IMR-90 (cell line): ENCODE measurements around the gene SNED1. TPM values are rescaled to one million over a fixed set of nuclear protein-coding genes. Genes with fewer than 3 reads are reported as not detected.

Experiments
- ATAC-seq: fragments of 200-7000 bp; cut with Tn5 transposase; 2 replicates; pipeline ENCODE4 v1.9.1; 2020; ENCODE audit warnings: low read depth, mild to moderate bottlenecking, moderate library complexity
- BruUV-seq: library from RNA; stranded (reverse); fragments of 400-500 nt; replicated peaks from 2 replicates; lab custom pipeline; 2021; lab: Mats Ljungman, UMichigan
- CTCF ChIA-PET: fragments of 300-600 bp; formaldehyde crosslinking; extraction: SDS; loops from one replicate; lab custom pipeline; 2021; ENCODE audit warnings: antibody characterized with exemption; lab: Yijun Ruan, JAX
- POLR2A ChIA-PET: fragments of 300-600 bp; sonication (Branson Sonifier 250); formaldehyde crosslinking; loops from one replicate; lab custom pipeline; 2022; ENCODE audit warnings: antibody characterized with exemption; ENCODE audit not compliant: unreplicated experiment; lab: Charles Lee
- DNase-seq: peaks from one replicate; pipeline ENCODE4 v3.0.0; 2013
- H2AFZ ChIP-seq: replicated peaks from 2 replicates; pipeline ENCODE3; 2013; ENCODE audit warnings: low read length, mild to moderate bottlenecking; ENCODE audit not compliant: poor library complexity
- H2AK5ac ChIP-seq: 2 replicates; pipeline ENCODE4 v1.6.1; 2013; ENCODE audit warnings: low read depth, low read length, inconsistent platforms
- H2AK9ac ChIP-seq: replicated peaks from 2 replicates; pipeline ENCODE3; 2013; ENCODE audit warnings: mild to moderate bottlenecking, low read depth, low read length, moderate library complexity; ENCODE audit not compliant: poor library complexity
- H2BK120ac ChIP-seq: 2 replicates; pipeline ENCODE4 v1.6.1; 2013; ENCODE audit warnings: low read depth, low read length, inconsistent platforms
- H2BK15ac ChIP-seq: 3 replicates; pipeline ENCODE4 v1.6.1; 2013; ENCODE audit warnings: low read depth, low read length, inconsistent platforms
- H2BK20ac ChIP-seq: 2 replicates; pipeline ENCODE4 v1.6.1; 2013; ENCODE audit warnings: low read depth, mild to moderate bottlenecking, inconsistent platforms, low read length, moderate library complexity
- H2BK5ac ChIP-seq: 2 replicates; pipeline ENCODE4 v1.6.1; 2013; ENCODE audit warnings: mild to moderate bottlenecking, low read depth, low read length, inconsistent platforms; ENCODE audit not compliant: poor library complexity, severe bottlenecking
- H3K14ac ChIP-seq: replicated peaks from 2 replicates; pipeline ENCODE4 v1.6.1; 2013; ENCODE audit warnings: low read depth, low read length, inconsistent platforms
- H3K18ac ChIP-seq: 2 replicates; pipeline ENCODE4 v1.6.1; 2013; ENCODE audit warnings: low read depth, low read length, control low read depth
- H3K23ac ChIP-seq: 2 replicates; pipeline ENCODE4 v1.6.1; 2013; ENCODE audit warnings: low read depth, low read length, inconsistent platforms
- H3K27ac ChIP-seq: 2 replicates; pipeline ENCODE4 v1.5.1; 2013; ENCODE audit warnings: mild to moderate bottlenecking, control low read depth, low read length; ENCODE audit not compliant: insufficient read depth
- H3K27me3 ChIP-seq: 2 replicates; pipeline ENCODE4 v1.6.1; 2013; ENCODE audit warnings: low read length; ENCODE audit not compliant: control insufficient read depth, insufficient read depth
- H3K36me3 ChIP-seq: 2 replicates; pipeline ENCODE4 v1.6.1; 2013; ENCODE audit warnings: low read length, mixed read lengths; ENCODE audit not compliant: control insufficient read depth, insufficient read depth
- H3K4ac ChIP-seq: 2 replicates; pipeline ENCODE4 v1.6.1; 2013; ENCODE audit warnings: low read depth, low read length, inconsistent platforms
- H3K4me1 ChIP-seq: 2 replicates; pipeline ENCODE4 v1.6.1; 2013; ENCODE audit warnings: low read length, mixed read lengths; ENCODE audit not compliant: control insufficient read depth, insufficient read depth
- H3K4me2 ChIP-seq: 2 replicates; pipeline ENCODE4 v1.6.1; 2013; ENCODE audit warnings: low read depth, mild to moderate bottlenecking, control low read depth, low read length, moderate library complexity
- H3K4me3 ChIP-seq: 2 replicates; pipeline ENCODE4 v1.5.1; 2013; ENCODE audit warnings: low read depth, mild to moderate bottlenecking, control low read depth, low read length, moderate library complexity; ENCODE audit not compliant: insufficient read depth
- H3K56ac ChIP-seq: 2 replicates; pipeline ENCODE4 v1.6.1; 2013; ENCODE audit warnings: low read length, inconsistent platforms; ENCODE audit not compliant: insufficient read depth; ENCODE audit errors: extremely low read depth
- H3K79me1 ChIP-seq, 2 experiments: 2 replicates each; pipeline ENCODE4 v1.6.1; 2013; ENCODE audit warnings: low read length in 2 of 2, inconsistent platforms in 1 of 2, low read depth in 1 of 2
- H3K9ac ChIP-seq: 2 replicates; pipeline ENCODE4 v1.6.1; 2013; ENCODE audit warnings: low read depth, low read length, control low read depth
- H3K9me1 ChIP-seq: 2 replicates; pipeline ENCODE4 v1.6.1; 2013; ENCODE audit warnings: low read length, inconsistent platforms; ENCODE audit not compliant: insufficient read depth
- H3K9me3 ChIP-seq: 2 replicates; pipeline ENCODE4 v1.6.1; 2013; ENCODE audit warnings: low read length; ENCODE audit not compliant: control insufficient read depth, insufficient read depth
- H4K20me1 ChIP-seq: 2 replicates; pipeline ENCODE4 v1.6.1; 2013; ENCODE audit warnings: low read length, inconsistent platforms; ENCODE audit not compliant: insufficient read depth
- H4K5ac ChIP-seq: 2 replicates; pipeline ENCODE4 v1.6.1; 2013; ENCODE audit warnings: mild to moderate bottlenecking, low read depth, low read length, control low read depth
- H4K8ac ChIP-seq, 2 experiments: 2 replicates each; pipeline ENCODE4 v1.6.1; 2013; ENCODE audit warnings: low read depth in 2 of 2, low read length in 2 of 2, control low read depth in 1 of 2, inconsistent platforms in 1 of 2
- H4K91ac ChIP-seq: 2 replicates; pipeline ENCODE4 v1.6.1; 2013; ENCODE audit warnings: low read depth, low read length, inconsistent platforms; ENCODE audit not compliant: insufficient read depth
- CEBPB ChIP-seq: IDR thresholded peaks from 2 replicates; pipeline ENCODE4 v1.6.1; 2012; ENCODE audit warnings: low read depth, low read length, improper control_type of control experiment
- CHD1 ChIP-seq: IDR thresholded peaks from 2 replicates; pipeline ENCODE4 v1.6.1; 2012; ENCODE audit warnings: low read depth, low read length, improper control_type of control experiment
- MXI1 ChIP-seq: IDR thresholded peaks from 2 replicates; pipeline ENCODE4 v1.6.1; 2012; ENCODE audit warnings: low read depth, mild to moderate bottlenecking, low read length, moderate library complexity, borderline replicate concordance
- POLR2A ChIP-seq: IDR thresholded peaks from 2 replicates; pipeline ENCODE4 v1.6.1; 2012; ENCODE audit warnings: mild to moderate bottlenecking, low read depth, low read length
- RAD21 ChIP-seq: IDR thresholded peaks from 2 replicates; pipeline ENCODE4 v1.6.1; 2012; ENCODE audit warnings: low read length, improper control_type of control experiment
- SMC3 ChIP-seq: fragments of 150-350 bp; IDR thresholded peaks from 2 replicates; pipeline ENCODE4 v1.6.1; 2016; ENCODE audit warnings: low read depth, mild to moderate bottlenecking, antibody characterized with exemption, low read length, moderate library complexity
- WGBS, 2 experiments: methylation state at CpG; one replicate each; pipeline versions ENCODE4 v1.1.5 to v1.1.7; 2013; ENCODE audit warnings: missing lambda C conversion rate in 2 of 2; ENCODE audit not compliant: insufficient read length in 1 of 2; ENCODE audit errors: extremely low coverage in 2 of 2; 5-methylcytosine and 5-hydroxymethylcytosine counted together
- dilution Hi-C: fragments of 300-500 bp; cut with HindIII; formaldehyde crosslinking; loops from one replicate; pipeline ENCODE4 v1.14.3; 2018; ENCODE audit warnings: low sequenced_read_pairs; ENCODE audit not compliant: unreplicated experiment
- in situ Hi-C: fragments of 300-500 bp; cut with MboI; formaldehyde crosslinking; loops from 3 replicates; pipeline ENCODE4 v1.14.3; 2019; ENCODE audit warnings: low sequenced_read_pairs, inconsistent platforms, mixed read lengths
- intact Hi-C: fragments of 100-400 bp; cut with micrococcal nuclease; formaldehyde crosslinking; loops from 2 replicates; pipeline ENCODE4 v1.10.0; 2022
- polyA plus RNA-seq, 3 experiments: library from polyadenylated mRNA; depleted of rRNA; stranded (reverse); fragments of >200 nt; gene quantifications; 2 replicates each; pipeline ENCODE4 v1.2.3, GENCODE V29; 2012; ENCODE audit warnings: low replicate concordance in 1 of 3
- total RNA-seq: library from RNA; depleted of rRNA; stranded (reverse); fragments of >200 nt; gene quantifications from 2 replicates; pipeline ENCODE4 v1.2.3, GENCODE V29; 2012
- TF ChIP-seq, protein P1 (sequence below): fragments of 150-350 bp; IDR thresholded peaks from 2 replicates; pipeline ENCODE4 v1.6.1; 2017; ENCODE audit warnings: mild to moderate bottlenecking, antibody characterized with exemption, low read length, low read depth
- TF ChIP-seq, protein P2 (sequence below): fragments of 150-350 bp; IDR thresholded peaks from 2 replicates; pipeline ENCODE4 v1.6.1; 2016; ENCODE audit warnings: low read depth, mild to moderate bottlenecking, low read length, moderate library complexity, borderline replicate concordance

The SNED1 gene
- total and polyA plus RNA-seq, 2 of the 4 experiments (the other 2 are of a cell fraction): 1.1 to 3.4 TPM

DNA sequence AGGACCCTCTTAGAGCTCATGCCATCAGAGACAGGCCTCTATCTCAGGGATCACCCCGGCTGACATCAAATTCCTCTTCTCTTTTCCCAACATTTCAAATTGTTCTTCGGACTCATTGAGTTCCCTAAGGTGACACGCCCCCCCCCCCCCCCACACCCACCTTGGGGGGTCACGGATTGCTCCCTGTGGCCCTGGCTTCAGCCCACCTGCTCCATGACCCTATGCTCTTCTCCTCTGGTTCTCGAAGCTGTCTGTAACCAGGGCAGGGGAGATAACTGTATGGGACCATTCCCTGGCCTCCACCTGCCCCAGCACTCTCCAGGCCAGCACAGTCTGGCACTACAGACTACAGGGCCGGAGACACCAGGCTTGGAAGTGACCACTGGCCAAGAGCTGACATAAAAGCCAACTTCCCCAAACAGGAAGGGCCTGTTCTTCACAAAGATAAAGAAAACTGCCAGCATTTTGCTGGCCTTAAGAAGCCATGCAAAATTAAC is 96.6 kb downstream of the SNED1 start:
- H4K5ac ChIP-seq: no peak overlapping the region
- CTCF ChIA-PET: no interaction called here
- DNase-seq (no peak), ATAC-seq (no peak)
- no peak overlapping the region for H4K8ac ChIP-seq
- no TSS peak for BruUV-seq
- no peak overlapping the region for H2BK20ac ChIP-seq
- no peak overlapping the region for H2AFZ ChIP-seq
- no peak overlapping the region for H3K4ac ChIP-seq
- no peak overlapping the region for H4K91ac ChIP-seq
- no peak overlapping the region for H3K14ac ChIP-seq
- no peak overlapping the region for H3K18ac ChIP-seq
- WGBS, 2 experiments: no CpG with 5 or more reads among the region's 6 CpGs
- no peak overlapping the region for H2BK5ac ChIP-seq
- H4K20me1 ChIP-seq: no peaks in the 10 kb centered on the region
- no peaks in the 10 kb centered on the region for H3K4me1 ChIP-seq
- in situ Hi-C loops: no loop called here
- 0 out of 2 replicates have a peak, but pooled peaks cover 3% of the 10 kb centered on the region for H3K9me1 ChIP-seq
- no peak overlapping the region for H3K4me3 ChIP-seq
- H3K4me2 ChIP-seq: no peak overlapping the region
- H3K27me3 ChIP-seq: no peaks in the 10 kb centered on the region
- no peak overlapping the region for H3K9ac ChIP-seq
- no peak overlapping the region for H2AK9ac ChIP-seq
- POLR2A ChIA-PET: no interaction called here
- no peak overlapping the region for H3K27ac ChIP-seq
- peaks cover 17 to 23% of the 10 kb centered on the region in 2 experiments for H3K79me1 ChIP-seq
- peaks cover 46% of the 10 kb centered on the region for H3K36me3 ChIP-seq
- TF ChIP-seq CEBPB (no peak), SMC3 (no peak), MXI1 (no peak), POLR2A (no peak), CHD1 (no peak), RAD21 (no peak)
- TF ChIP-seq, protein P1, sequence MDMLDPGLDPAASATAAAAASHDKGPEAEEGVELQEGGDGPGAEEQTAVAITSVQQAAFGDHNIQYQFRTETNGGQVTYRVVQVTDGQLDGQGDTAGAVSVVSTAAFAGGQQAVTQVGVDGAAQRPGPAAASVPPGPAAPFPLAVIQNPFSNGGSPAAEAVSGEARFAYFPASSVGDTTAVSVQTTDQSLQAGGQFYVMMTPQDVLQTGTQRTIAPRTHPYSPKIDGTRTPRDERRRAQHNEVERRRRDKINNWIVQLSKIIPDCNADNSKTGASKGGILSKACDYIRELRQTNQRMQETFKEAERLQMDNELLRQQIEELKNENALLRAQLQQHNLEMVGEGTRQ: no peak
- TF ChIP-seq, protein P2, sequence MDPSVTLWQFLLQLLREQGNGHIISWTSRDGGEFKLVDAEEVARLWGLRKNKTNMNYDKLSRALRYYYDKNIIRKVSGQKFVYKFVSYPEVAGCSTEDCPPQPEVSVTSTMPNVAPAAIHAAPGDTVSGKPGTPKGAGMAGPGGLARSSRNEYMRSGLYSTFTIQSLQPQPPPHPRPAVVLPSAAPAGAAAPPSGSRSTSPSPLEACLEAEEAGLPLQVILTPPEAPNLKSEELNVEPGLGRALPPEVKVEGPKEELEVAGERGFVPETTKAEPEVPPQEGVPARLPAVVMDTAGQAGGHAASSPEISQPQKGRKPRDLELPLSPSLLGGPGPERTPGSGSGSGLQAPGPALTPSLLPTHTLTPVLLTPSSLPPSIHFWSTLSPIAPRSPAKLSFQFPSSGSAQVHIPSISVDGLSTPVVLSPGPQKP: no peak
- dilution Hi-C loops: no loop called here
- no peaks in the 10 kb centered on the region for H3K9me3 ChIP-seq
- intact Hi-C loops: no loop called here
- H3K23ac ChIP-seq: no peak overlapping the region
- no peak overlapping the region for H2AK5ac ChIP-seq
- no peak overlapping the region for H3K56ac ChIP-seq
- no peak overlapping the region for H2BK15ac ChIP-seq
- no peak overlapping the region for H2BK120ac ChIP-seq
